GM21526 (cell line): Measurements from ENCODE around the gene RAET1G.
"Not testable (repeated sequence)": the region's sequence is repeated elsewhere in the genome, so short reads cannot be mapped to it uniquely, and the experiment has no call there.

Experiments
- ATAC-seq: cut with Tn5 transposase; IDR thresholded peaks from one replicate; pipeline ENCODE4 v1.9.1; 2021; ENCODE audit warnings: moderate library complexity; ENCODE audit not compliant: unreplicated experiment, low FRiP score

Gene RAET1G

DNA sequence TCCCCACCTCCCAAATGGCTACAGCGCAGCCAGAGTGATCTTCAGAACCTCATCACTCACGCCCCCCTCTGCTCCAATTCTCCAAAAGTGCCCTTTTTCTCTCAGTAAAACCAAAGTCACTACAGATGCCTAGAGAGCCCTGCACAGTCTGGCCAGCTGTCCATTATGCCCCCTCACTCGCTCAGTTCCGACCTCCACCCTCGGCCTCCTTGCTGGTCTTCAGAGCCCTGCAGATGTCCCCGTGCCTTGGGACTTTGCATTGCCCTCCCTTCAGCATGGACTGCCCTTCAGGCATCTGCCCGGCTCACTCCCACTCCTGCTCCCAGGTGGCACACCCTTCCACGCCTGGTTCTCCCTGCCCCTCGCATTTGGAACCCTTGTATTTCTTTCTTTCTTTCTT, 24.0 kb downstream of the RAET1G start:
- ATAC-seq = no peak

DNA sequence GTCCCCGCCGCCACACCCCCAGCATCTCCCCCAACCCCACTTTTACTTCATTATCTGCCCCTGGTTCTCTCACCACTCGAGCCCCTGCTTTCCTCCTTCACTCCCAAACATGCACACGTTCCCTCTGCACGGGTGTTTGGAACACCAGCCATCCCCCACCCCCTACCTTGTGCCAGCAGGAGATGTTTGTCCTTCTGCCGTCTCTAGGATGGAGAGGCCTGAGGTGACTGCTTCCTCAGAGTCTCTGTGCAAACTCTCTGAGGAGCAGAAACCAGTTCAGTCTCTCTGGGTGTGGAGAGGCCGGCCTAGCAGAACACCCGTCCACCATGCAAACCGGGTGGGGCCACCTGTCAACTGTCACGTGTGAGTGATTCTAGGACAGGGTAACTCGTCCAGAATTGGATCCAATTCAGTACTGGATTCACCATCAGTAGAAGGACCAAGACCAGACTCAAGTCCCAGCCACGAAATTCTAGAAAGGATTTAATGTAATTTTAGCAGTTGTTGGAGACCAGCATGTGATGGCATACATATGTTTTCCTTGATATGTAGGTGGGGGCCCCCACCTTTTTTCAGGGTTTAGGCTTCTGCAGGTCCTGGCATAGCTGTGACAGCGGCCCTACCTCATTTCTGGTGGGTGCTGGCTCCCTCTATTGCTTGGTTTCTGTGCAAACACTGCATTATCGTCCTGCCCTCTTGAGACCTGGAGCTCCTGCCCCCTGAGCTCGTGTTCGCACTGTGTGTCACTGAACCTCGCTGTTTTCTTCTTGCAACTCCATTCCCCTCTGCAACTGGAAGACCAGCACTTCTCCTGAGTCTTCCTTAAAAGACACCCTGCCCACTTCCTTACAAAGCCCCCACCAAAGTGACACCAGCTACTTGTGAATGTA, 24.8 kb downstream of the RAET1G start, which contains the start of gene RAET1E:
TSS of gene RAET1E (minus strand) at position 259 of the 890 bp plus-strand sequence. CDS start 7,212 bp downstream, outside the sequence.
- no peak for ATAC-seq

DNA sequence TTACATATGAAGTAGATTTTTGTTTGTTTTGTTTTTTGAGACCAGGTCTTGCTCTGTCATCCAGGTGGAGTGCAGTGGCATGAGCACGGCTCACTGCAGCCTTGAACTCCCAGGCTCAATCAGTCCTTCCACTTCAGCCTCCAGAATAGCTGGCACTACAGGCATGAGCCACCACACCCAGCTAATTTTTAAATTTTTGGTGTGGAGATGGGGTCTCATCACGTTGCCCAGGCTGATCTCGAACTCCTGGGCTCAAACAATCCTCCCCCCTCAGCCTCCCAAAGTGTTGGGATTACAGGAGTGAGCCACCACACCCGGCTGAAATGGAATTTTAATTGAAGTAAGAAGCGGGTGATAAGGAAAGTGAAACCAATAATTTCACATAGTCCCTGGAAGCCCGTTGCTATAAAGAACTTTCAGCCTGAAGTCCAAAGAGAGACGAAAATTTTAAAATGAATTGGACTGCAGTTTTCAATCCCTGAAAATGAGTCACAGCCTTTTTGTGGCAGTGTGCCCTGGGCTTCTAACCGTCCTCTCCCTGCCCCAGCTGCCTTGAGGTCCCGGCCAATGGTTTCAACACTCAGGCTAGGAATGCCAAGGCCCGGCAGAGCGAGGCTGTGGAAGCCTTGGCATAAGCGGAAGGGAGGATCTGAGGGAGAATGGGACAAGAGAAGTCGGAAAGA, 25.8 kb downstream of the RAET1G start:
- no peak for ATAC-seq

DNA sequence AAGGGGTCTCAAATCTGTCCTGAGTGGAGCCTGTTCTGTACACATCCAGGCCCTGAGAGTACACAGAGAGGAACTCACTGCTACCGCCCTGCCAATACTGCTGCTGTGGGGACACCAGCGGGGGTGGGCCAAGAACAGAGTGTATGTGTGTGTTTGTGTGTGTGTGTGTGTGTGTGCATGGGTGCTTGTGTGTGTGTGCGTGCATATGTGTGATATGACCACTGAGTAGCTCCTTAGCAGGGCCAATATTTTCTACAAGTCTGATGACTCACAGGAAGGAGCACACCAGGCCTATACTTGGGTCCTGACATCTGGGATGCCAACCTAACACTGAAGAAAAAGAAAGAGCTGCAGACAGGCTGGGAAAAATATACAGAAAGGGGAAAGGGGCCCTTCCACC, 26.4 kb downstream of the RAET1G start:
- no peak for ATAC-seq

DNA sequence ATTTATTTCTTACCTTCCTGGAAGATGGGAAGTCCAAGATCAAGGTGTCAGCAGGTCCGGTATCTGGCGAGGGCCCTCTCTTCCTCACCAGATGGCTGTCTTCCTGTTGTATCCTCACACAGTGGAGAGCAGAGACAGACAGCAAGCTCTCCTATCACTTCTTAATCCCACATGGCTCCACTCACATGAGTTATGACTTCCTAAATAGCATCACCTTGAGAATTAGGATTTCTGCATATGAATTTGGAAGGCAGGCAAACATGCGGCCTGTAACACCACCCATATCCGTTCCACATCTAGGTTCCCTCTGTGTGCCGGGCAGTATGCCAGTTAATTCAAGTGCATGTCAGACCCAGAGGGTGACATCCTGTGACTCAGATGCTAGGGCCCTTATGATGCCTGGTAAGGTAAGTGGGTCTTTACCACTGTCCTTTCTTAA, 27.1 kb downstream of the RAET1G start:
- no peak for ATAC-seq

DNA sequence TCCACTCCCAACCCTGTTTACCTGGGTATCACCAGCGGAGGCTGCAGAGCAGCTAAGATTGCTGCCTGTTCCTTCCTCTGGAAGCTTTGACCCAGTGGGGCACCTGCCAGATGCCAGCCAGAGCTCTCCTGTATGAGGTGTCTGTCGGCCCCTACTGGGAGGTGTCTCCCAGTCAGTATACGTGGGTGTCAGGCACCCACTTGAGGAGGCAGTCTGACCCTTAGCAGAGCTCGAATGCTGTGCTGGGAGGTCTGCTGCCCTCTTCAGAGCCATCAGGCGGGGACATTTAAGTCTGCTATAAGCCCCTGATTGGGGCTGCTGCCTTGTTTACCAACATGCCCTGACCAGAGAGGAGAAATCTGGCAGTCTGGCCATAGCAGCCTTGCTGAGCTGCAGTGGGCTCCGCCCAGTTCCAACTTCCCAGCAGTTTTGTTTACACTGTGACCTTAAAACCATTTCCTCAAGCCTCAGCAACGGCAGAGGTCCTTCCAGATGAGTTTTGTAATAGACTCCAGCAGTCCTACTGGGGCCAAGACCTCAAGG, 27.8 kb downstream of the RAET1G start:
- no peak for ATAC-seq

DNA sequence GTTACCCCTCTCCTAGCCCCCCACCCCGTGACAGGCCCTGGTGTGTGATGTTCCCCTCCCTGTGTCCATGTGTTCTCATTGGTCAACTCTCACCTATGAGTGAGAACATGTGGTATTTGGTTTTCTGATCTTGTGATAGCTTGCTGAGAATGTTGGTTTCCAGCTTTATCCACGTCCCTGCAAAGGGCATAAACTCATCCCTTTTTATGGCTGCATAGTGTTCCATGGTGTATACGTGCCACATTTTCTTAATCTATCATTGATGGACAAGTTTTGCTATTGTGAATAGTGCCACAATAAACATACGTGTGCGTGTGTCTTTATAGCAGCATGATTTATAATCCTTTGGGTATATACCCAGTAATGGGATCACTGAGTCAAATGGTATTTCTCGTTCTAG, 31.1 kb downstream of the RAET1G start:
- not testable (repeated sequence) for ATAC-seq

DNA sequence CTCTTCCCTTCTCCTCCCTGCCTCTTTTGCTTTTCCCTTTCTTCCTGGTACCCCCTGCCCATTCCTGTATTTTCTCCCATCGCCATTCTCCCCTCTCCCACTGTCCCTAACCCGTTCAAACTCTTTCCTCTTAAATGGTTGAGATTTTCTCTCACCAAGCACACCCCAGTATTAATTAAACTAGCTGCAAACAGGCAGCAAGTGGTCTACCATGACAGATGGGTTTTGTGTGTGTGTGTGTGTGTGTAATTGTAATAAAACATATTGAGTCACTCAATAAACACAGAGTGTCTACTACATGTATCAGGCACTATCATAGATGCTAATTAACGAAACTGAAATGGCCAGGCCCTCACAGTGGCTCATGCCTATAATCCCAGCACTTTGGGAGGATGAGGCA, 31.7 kb downstream of the RAET1G start:
- no peak for ATAC-seq

DNA sequence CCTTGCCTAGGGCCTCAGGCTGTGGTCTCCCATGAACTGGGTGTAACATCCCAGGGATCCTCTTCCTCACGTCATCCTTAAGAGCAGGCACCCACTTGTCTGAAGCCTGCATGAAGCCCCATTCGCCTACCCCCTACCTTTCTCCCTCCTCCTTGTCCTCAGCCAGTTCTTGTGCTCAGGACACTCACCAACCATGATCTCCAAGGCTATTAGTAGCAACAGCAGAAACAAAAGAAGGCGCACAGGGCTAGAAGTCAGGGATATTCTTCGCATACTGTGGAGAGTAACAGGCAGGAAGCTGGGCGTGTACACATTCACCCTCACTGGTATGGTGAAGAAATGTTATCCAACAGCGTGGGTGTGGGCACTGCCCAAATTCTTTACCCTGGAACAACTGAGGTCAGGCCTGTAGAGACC, 32.3 kb downstream of the RAET1G start:
- no peak for ATAC-seq

DNA sequence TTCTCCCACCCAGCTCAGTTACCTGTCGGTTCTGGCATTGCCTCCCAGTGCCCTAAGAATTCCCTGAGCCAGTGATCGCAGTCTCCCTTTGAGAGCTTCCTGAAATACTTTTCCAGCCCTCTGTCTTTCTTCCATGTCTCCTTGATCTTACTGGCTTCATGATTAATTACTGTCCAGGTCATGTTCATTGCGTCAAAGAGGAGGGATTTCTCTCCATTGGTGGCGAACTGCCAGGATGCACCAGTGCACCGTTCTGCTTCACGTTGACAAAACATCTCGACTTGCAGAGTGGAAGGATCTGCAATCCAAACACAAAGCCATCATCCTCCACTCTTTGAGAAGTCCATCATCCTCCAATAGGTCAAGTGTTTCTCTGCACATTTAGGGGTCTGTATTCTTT, 33.6 kb downstream of the RAET1G start:
- no peak for ATAC-seq

DNA sequence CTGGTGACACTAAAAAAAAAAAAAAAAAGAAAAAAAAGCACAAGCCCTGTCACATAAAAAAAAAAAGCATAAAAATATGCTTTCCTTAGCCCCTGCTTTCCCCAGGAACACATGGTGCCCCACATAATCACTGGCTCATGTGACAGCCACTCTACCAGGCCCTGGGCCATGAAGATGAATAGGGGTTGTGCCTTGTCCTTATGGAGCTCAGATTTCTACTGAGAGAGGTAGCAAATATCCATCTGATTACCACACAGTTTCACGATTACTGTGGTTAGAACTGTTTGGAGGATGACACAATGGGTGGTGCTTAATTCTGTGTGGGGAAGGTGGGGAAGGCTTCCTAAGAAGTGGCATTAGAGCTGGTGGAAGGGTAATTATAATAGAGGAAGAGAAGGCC, 34.3 kb downstream of the RAET1G start:
- no peak for ATAC-seq

DNA sequence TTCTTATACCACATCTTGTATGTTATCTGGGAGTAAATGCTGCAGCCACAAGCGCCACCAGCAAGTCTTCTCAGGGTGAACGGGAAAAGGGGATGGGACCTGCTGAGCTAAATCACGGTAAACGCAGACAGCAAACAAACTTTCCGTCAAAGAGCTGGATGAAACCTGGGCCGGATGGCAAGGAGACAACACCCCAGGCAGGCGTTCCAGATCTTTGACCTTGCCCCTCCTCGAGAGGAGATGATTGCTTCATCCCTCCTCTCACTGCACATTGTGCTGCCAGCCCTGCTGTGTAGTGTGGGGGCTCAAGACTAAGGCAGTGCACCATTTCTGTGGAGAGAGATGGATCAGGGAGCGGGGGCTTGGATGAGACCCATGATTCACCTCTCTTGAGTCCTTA, 34.8 kb downstream of the RAET1G start:
- no peak for ATAC-seq

DNA sequence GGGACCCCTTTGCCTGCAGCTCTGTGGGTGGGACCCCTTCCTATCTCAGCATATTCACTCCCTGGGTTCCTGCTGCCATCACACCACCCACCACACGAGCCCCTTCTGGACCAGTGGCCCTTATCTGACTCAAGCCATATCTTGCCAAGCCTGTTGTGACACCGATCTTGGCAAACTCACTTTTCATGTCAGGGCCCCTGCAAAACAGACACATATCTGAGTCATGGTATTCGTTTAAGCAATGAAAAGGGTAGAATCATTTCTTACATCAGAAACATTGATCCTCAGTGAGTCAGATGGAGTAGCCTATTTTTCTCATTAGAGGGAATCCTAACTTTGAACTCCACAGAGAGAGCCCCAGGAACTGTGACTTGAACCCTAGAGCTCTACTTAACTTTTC, 35.6 kb downstream of the RAET1G start:
- ATAC-seq = no peak

DNA sequence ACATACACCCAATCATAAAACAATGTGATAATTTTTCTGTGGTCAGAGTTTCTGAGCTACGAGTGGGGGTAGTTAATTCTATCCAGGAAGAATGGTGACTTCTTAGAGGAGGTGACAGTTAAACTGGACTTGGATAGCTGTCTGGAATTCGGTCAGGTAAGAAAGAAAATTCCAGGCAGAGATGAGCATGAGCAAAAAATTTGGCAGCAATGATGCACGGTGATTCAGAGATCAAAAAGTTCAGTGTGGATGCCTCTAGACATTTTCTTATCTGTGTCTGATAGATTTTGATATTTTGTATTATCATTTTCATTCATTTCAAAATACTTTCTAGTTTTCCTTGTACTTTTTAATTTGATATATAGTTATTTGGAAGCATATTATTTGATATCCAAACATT, 37.0 kb downstream of the RAET1G start:
- no peak for ATAC-seq

DNA sequence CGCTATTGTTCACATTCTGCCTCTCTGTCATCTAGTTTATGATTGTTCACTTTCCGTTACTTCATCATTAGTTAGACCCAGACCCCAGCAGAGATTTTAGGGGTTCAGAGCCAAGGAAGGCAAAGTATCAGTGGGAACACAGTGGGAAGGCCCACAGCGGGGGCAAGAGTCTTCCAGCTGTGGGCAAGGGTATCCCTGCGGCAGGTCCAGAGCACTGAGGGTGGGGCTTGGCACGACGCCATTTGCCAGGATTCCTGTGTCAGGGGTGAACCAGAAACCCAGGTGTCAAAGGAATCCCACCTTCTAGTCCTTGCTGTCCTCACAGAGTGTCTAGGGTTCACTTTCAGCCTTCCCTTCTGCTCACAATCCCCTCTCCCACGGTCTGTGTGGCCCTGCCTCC, 38.3 kb downstream of the RAET1G start:
- ATAC-seq = no peak

DNA sequence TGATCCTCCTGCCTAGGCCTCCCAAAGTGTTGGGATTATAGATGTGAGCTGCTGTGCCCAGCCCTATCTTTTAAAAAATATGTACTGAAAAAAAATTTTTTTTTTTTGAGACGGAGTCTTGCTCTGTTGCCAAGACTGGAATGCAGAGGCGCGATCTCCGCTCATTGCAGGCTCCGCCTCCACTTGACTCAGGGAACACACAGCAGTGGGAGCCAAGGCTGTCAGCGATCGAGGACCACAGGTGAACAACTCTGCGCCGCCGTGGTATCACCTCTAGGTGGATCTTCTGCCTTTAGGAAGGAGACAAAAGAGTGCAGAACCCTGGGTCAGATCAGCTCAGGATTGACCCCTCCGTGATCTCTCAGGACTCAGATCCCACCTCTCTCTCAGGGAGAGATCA, 38.7 kb downstream of the RAET1G start:
- ATAC-seq = no peak

DNA sequence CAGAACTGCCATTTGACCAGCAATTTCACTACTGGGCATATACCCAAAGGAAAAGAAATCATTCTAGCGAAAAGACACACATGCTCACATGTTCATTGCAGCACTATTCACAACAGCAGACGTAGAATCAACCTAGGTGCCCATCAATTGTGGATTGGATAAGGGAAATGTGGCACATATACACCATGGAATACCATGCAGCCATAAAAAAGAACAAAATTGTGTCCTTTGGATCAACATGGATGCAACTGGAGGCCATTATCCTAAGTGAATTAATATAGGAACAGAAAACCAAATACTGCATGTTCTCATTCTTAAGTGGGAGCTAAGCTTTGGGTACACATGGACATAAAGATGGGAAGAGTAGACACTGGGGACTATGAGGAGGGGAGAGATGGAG, 41.1 kb downstream of the RAET1G start:
- ATAC-seq = no peak

DNA sequence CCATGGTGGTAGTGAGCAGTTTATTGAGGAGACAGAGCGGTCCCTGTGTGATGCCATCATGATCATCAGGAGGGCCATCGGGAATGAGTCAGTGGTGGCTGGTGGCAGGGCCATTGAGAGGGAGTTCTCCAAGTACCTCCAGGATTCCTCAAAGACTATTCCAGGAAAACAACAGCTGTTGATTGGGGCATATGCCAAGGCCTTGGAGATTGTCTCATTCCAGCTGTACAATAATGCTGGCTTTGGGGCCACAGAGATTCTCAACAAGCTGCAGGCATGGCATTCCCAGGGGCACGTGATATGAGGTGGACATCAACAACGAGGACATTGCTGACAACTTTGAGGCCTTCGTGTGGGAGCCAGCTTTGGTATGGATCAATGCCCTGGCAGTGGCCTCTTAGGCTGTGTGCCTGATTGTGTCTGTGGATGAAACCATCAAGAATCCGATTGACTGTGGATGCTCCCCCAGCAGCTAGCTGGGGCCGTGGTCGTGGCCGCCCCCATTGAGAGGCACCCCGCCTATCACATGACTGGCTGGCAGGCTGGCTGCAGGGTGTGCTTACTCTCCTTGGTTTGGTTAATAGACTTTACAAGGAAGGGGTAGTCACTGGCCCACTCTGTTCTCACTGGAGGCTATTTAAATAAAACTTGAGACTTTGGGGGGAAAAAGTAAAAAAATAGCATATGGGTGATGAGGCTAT, 41.7 kb downstream of the RAET1G start:
- ATAC-seq = no peak

DNA sequence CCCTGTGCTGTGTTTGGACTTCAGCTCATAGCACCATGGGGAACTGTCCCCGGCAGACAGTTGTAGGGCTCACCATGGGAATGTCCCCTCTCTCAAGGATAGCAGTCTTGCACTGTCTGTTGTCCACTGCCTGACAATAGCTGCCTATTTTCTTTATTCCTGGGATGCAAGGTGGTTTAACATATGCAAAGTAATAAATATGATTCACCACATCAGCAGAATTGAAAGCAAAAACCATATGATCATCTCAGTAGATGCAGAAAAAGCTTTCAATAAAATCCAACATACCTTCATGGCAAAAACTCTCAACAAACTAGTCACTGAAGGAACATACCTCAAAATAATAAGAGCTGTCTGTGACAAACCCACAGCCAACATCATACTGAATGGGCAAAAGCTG, 45.3 kb downstream of the RAET1G start:
- ATAC-seq = no peak

DNA sequence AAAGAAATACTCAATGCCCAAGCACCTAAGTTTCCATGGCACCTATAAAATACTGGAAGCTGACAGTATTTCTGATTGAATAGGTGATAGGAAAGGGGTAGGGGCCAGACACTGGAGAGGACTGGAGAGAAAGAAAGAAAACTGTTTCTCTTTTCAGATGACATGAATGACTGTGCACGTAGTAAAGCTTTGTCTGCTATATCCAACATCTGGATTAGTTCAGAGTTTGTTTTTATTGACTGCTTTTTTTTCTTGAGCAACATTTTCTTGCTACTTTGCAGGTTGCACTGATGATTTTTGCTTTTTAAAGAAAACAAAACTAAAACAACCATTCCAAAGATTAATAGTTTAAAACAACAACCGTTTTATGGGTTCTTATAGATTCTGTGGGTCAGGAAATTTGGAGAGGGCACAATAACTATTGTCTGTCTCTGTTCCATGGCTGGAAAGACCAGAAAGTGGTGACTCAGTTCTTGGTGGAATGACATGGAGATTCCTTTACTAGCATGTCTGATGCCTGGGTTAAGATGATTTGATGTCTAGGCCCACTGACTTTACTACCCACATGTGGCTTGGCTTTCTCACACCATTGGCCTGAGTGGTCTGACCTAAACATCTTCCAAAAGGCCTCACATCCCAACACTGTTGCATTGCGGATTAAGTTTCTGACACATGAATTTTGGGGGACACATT, 46.5 kb downstream of the RAET1G start:
- ATAC-seq = no peak
